Stimulated activated CD4-positive, alpha-beta T cell treated with anti-CD3 and anti-CD28 coated beads, Interleukin-1b, Interleukin-23, amount 100 ng/mL, for 48 hours (primary cell): ENCODE measurements around the gene KLHL30.
"Not testable (repeated sequence)": the region's sequence is repeated elsewhere in the genome, so short reads cannot be mapped to it uniquely, and the experiment has no call there.

Experiments used
- DNase-seq: peaks from one replicate; pipeline ENCODE4 v3.0.0-alpha.2; 2020

The KLHL30 gene

DNA sequence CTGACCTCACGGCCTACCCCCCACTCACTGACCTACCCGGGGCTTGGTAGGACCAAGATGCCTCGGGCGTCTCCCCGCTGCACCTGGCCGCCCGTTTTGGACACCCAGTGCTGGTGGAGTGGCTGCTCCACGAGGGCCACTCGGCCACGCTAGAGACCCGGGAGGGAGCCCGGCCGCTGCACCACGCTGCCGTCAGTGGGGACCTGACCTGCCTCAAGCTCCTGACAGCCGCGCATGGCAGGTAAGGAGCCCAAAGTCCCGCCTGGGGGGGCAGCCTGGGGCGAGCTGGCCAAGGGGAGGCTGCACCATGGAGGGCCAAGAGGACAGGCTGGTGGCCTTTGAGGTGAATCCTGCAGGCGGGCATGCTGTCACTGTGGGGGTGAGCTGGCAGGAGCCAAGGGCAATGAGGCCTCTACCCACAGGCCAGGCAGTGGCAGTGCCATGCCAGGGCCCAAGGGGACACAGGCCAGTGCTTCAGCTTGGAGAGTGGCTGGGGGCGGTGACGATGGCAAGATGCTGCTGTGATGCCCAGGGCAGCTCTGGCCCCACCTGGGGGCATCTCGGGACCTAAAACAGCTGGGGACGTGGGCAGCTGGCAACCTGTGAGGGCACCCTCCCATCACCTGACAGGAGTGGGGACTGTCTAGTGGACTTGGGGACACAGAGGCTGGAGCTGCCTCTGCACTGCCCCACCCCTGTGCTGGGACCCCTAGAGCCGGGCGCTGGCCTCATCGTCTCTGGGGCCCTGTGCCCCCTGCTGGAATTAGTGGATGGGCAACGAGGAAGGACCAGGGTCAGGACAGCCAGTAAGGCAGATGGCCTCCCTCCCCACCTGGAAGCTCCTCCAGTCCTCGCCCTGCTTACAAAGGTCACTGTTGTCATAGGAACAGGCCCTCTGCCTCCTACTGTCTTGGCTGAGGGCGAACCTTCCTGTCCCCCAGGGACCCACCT, 36.3 kb upstream of the KLHL30 start:
- DNase-seq: no peak

GRCh38 chr2:238102865-238103264, 35.6 kb upstream of the KLHL30 start:
- no peak for DNase-seq

DNA sequence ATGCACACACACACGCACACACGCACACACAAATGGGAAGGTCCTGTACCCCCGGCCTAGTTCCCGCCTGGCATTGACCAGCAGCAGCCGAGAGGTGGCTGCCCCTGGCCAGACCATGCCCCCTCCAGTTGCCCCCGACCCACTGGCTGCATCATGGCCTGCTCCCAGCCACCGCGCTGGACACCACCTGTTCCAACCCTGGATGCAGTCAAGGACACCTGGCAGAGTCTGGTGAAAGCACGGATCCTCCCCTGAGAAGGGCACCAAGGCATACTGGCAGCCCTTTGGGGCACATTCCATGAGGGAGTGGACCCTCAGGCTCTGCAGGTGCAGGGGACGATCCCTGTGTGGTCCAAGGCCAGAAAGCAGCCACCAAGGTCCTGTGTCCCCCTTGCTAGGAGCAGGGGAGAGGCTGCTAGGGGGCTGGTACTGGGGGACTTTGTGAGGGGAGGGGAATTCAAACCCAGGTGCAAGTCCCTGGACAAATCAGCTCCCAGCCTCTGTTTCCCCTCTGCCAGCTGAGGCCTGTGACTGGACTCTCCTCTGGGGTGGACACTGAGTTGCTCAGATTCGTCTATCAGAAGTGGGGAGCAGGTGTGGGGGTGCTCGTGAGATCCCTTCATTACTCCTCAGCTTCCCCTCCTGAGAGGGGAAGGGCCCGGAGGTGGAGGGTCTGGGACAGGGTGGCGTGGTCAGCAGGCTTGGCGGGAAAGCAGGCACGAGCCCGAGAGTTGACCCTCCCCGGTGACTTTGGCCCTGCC, 34.8 kb upstream of the KLHL30 start:
- no peak for DNase-seq

DNA sequence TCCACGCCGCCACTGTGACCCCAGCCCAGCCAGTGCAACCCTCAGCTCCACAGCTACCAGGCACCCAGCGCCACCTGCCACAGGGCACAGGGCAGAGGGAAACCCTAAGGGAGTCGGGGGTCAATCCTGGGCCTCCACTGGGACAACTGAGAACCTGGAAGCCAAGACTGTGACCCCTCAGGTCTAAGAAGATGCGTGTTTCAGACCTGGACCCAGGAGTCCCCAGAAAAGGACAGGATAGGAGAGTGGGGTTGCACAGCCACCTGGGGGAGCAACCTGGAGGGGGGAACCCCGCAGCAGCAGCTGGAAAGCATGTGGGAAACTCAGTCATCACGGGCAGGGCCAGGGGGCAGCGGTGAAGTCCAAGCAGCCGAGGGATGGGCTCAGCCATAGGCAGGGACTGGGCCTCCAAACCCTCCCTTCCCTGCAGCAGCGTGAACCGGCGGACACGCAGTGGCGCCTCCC, 34.2 kb upstream of the KLHL30 start:
- no peak for DNase-seq

- DNase-seq: no peak
Measured at GRCh38 chr2:238104691-238105371, 33.6 kb upstream of the KLHL30 start.

DNA sequence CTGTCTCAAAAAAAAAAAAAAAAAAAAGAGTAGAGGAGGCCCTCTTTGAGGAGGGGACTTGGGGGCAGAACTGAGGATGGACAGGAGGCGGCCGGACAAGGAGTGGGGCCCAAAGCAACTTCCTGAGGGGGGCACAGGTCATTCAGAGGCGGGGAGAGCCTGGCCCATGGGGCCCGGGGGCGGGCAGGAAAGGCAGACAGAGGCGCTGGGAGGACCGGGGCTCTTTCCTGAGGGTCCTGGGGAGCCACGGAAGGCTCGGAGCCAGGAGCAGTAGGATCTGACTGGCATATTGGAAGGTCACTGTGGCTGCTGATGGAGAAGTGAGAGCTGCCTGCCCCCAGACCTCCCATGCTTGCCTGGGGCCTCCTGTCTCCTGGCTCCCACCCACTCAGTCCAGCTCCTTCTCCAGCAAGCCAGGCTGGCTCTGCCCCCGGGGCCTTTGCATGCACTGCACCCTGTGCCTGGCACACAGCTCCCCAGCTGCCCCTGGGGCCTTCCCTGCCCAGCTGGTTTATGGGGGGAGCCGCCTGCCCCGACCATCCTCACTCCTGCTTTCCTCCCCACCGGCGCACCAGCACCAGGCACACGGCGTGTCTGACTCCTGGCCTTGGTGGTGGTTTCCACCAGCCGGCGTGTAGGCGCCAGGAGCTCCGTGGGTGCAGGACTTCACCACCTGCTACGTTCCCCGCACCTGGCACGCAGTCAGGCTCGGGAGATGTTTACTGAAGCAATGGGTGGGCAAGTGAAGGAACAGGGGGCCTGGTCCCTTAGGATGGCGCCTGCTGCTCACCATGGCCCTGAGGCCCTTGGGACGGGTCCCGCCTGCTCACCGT, 32.7 kb upstream of the KLHL30 start:
- DNase-seq: no peak

DNA sequence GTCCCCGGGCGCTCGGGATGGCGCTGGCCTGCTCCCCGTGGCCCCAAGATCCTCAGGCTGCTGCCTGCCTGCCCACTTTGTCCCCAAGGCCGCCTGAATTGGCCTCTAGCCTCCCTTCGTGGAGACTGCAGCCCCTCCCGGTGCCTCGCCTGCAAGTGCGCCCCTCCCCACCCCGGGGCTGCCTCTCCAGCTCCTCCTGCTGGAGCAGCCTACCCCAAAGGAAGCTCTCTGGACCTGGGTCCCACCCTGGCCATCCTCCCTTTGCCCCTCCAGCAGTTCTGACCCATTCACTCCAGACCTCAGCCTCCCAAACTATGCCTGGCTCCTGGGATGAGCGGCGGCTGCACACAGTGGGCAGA, 32.1 kb upstream of the KLHL30 start:
- no peak for DNase-seq

- DNase-seq: no peak
Measured at GRCh38 chr2:238106698-238107524, 31.6 kb upstream of the KLHL30 start.

DNA sequence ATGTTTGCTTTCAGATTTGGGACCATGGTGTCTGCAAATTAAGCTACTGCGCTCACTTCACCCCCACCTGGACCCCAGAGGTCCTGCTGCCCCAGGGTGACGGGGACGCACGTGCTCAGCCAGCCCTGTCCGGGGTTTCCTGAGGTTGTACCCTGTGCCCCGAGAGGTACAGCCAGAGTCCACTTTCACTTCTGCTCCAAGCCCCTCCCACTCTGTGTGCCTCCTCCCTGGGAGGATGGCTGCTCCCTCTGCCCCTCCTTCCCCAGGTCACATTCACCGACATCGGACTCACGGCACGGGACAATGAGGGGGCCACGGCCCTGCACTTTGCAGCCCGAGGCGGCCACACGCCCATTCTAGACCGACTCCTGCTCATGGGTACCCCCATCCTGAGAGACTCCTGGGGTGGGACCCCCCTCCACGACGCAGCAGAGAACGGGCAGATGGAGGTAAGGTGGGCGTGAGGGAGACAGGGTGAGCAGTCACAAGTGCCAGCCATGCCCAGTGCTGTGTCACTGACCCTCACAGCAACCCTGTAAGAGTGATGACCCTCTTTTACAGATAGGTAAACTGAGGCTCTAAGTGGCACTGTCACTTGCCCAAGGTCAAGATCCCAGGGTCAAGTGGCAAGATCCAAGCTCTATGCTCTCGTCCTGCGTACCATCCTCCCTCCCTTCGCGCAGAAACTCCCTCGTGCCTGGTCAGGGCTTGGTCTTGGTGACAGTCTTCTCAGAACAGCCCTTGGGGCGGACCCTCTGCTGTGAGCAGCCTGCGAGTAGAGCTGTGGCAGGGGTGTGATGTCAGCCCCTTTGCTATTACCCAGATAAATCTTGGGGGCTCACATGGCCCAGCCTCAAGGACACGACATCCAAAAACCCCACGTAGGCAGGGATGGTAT, 30.7 kb upstream of the KLHL30 start:
- no peak for DNase-seq

- no peak for DNase-seq
Measured at GRCh38 chr2:238108423-238109183, 29.9 kb upstream of the KLHL30 start.

DNA sequence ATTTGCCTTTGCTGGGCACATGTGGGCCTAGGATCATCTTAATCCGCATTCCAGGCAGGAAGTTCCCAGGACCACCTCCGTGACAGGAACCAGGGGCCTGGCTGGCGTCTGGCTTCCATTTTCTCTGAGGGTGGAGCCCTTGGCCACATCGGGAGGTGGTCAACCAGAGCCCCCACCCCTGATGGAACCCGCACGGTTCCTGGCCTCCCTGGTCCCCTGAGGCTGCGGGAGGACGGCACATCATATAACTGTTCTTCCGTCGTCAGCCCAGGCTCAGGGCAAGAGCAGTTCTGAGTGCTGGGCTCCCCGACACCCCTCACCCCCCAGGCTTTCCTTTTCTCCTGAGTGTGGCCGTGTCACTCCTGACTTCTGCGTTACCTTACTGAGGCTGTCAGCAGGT, 24.9 kb upstream of the KLHL30 start:
- DNase-seq: no peak

DNA sequence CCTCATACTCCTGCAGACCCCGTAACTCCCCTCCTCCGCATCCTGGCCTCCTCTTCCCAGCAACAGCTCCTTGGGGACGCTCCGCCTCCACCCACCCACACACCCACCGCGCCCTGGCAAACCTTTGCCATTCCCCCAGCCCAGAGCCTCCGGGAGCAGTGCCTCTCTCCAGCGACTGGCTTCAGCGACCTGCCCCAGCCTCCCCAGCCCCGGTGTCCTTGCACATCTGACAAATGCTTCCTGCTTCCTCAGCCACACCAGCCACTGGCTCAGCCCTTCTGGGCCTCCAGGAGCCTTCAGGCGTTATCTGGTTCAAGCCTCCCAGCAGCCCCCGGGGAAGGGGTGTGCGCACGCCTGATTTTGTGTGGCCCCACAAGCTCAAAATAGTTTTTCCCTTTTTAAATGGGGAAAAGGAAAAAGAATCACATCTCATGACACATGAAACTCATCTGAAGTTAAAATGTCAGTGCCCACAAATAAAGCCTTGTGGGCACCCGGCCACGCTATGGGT, 24.1 kb upstream of the KLHL30 start:
- DNase-seq: no peak

DNA sequence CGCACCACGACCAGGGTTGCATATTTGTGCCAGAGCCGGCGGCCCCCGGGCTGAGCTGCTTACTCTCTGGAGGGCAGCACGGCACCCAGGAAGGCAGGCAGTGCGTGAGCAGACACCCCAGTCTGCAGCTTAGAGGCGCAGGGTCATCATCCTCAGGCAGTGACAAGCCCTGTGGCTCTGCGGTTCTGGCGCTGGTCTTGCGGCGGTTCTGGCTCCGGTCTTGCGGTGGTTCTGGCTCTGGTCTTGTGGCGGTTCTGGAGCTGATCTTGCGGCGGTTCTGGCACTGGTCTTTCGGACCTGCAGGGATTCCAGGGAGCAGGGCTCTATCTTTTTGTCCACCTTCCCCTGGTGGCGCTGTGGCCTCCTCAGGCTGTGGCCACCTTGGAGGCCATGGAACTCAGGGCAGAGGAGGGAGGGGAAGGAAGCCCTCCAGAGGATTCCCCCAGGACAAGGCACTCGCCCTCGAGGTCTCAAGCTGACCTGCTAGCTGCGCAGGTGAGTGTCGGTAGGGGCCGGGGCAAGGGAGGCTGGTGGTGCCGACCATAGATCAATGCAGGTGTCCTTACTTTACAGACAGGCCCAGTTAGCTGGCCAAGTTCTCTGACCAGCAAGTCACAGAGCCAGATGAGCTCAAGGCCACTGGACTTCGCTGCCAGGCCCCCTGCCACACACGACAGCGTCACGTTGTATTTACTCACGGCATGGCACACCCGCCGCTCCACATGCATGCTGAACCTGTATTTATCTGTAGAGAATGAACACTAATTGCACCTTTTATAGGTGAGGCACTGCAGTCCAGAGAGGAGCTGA, 23.4 kb upstream of the KLHL30 start:
- DNase-seq: no peak

GRCh38 chr2:238115709-238116108, 22.8 kb upstream of the KLHL30 start:
- DNase-seq: not testable (repeated sequence)

DNA sequence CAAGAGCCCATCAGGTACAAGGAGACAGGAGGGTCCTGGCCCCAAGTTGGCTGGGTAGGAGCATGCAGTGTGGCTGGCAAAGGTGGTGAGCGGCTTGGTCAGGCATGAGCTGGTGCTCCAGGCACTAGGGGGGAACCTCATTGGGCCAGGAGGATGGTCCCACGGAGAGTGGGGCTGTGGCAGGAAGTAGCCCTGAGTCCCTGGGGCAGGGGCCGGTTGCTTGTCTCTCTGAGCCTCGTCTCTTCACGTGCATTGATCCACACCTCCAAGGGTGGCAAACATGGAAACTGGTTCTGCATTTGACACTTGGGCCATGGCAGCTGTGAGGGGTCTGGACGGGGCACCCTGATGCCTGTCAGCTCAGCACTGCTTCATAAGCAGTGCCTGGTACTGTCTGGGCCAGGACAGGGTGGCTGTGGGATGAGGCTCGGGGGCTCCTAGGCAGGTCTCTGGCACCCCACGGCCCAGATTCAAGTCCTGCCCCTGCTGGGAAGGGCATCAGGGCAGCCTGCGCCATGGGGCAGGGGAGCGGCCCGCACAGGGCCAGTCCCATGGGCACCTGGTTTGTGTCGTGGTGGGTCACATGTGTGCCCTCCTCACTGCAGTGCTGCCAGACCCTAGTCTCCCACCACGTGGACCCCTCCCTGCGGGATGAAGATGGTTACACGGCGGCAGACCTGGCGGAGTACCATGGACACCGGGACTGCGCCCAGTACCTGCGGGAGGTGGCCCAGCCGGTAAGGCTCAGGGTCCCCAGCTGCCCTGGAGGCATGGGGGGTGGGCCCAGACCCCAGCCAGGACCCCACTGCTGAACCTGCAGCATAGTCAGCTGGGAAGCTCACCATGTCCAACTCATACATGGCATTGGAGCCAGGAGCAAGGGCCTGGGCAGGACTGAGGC, 21.9 kb upstream of the KLHL30 start:
- no peak for DNase-seq

DNA sequence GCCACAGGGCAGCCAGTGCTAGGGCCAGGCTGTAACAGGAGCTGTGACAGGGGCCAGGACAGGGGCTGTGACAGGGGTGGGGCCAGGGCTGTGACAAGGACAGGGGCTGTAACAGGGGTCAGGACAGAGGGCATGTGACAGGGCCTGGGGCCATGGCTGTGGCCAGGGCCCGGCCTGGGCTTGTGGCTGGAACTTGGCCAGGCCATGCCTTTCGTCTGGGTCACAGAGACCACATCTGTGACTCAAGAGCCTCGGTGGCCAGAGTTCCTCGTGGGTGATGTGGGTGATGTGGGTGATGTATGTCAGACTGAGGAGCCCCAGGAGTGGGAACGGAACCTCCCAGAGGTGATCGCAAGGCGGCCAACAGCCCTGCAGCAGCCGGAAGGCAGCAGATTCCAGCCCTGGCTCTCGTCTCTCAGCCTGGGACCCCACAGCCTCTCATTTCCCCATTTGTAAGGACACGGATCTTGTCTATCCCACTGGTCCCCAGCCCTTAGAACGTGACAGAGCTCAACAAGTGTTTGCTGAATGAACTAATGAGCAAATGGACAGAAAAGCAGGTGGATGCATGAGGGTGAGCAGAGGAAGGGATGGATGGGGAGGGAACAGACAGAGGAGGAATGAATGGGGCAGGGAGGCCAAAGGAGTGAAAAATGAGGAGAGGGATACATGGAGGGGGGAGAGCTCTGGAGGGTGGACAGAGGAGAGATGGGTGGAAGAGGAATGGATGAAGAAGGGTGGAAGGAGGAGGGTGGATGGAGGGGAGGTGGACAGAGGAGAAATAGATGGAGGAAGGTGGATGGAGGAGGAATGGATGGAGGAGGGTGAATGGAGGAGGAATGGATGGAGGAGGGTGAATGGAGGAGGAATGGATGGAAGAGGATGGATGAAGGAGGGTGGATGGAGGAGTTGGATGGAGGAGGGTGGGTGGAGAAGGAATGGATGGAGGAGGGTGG, 21.0 kb upstream of the KLHL30 start:
- DNase-seq: no peak
